ENCODE results near the gene PLXNA2.

Gene PLXNA2

DNA sequence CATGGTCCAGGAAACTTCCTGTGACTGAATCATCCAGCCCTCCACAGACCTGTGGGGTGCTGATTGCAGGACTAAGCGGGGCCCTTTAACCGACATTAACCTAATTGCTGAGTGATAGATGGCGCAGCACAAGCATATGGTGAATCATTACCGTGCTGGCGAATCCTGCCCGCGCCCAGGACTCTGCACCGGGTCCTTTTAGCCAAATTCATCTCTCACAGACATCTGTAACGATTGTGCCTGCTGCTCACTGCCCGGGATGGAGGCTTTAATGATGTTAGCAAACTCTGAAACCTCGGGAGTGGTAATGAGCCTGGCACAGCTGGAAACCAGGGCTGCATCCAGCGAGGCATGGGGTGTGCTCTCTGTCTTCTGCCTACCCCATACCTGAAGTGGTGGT is 185.9 kb downstream of the PLXNA2 start:
- H3K27ac ChIP-seq (ENCODE audit: low read depth, low read length), result no peak overlapping the region
- no peaks in the 10 kb centered on the region for H3K79me2 ChIP-seq (ENCODE audit: control insufficient read depth, insufficient read depth, low read length)
- H3K36me3 ChIP-seq (ENCODE audit: control insufficient read depth, insufficient read depth, low read length), result peaks cover 2% of the 10 kb centered on the region
- H4K5ac ChIP-seq (ENCODE audit: low read length), result no peak overlapping the region
- no peak overlapping the region for H3K4me3 ChIP-seq (ENCODE audit: low read length)
- WGBS (ENCODE audit: extremely low coverage, insufficient coverage, low lambda C conversion rate), result no CpG with 5 or more reads among the region's 12 CpGs
- no peaks in the 10 kb centered on the region for H3K79me1 ChIP-seq (ENCODE audit: low read length)
- H3K4me1 ChIP-seq (ENCODE audit: control insufficient read depth, low read depth, low read length), result peaks cover 21% of the 10 kb centered on the region
- H3K56ac ChIP-seq (ENCODE audit: low read length), result no peak overlapping the region
- no peak overlapping the region for H3K4ac ChIP-seq (ENCODE audit: low read depth, low read length)
- no peak overlapping the region for H3K23ac ChIP-seq (ENCODE audit: low read length)
- no peaks in the 10 kb centered on the region for H3K27me3 ChIP-seq (ENCODE audit: insufficient read depth, low read length, poor library complexity)
- no peak overlapping the region for H3K9ac ChIP-seq (ENCODE audit: low read length)
- no peak overlapping the region for H2BK5ac ChIP-seq (ENCODE audit: low read length)
- no peak overlapping the region for H2AK5ac ChIP-seq (ENCODE audit: low read length)
- DNase-seq, result no peak
- H2BK120ac ChIP-seq (ENCODE audit: low read depth, low read length), result no peak overlapping the region
- no peak overlapping the region for H4K8ac ChIP-seq (ENCODE audit: low read depth, low read length)
- no peak overlapping the region for H3K4me2 ChIP-seq (ENCODE audit: low read length)
- H2BK15ac ChIP-seq (replicated peaks; ENCODE audit: low read depth), result no peak overlapping the region
- H3K18ac ChIP-seq (ENCODE audit: low read length), result no peak overlapping the region

GRCh38 chr1:208057056-208057455 is 187.1 kb downstream of the PLXNA2 start:
- no peak overlapping the region for H2AK5ac ChIP-seq (ENCODE audit: low read length)
- peaks cover 3% of the 10 kb centered on the region for H3K36me3 ChIP-seq (ENCODE audit: control insufficient read depth, insufficient read depth, low read length)
- no peaks in the 10 kb centered on the region for H3K27me3 ChIP-seq (ENCODE audit: insufficient read depth, low read length, poor library complexity)
- no peak overlapping the region for H4K5ac ChIP-seq (ENCODE audit: low read length)
- no peak overlapping the region for H4K8ac ChIP-seq (ENCODE audit: low read depth, low read length)
- H3K18ac ChIP-seq (ENCODE audit: low read length), result no peak overlapping the region
- H3K79me1 ChIP-seq (ENCODE audit: low read length), result no peaks in the 10 kb centered on the region
- H2BK120ac ChIP-seq (ENCODE audit: low read depth, low read length), result no peak overlapping the region
- H3K79me2 ChIP-seq (ENCODE audit: control insufficient read depth, insufficient read depth, low read length), result no peaks in the 10 kb centered on the region
- H3K23ac ChIP-seq (ENCODE audit: low read length), result no peak overlapping the region
- DNase-seq, result no peak
- H3K27ac ChIP-seq (ENCODE audit: low read depth, low read length), result no peak overlapping the region
- peaks cover 21% of the 10 kb centered on the region for H3K4me1 ChIP-seq (ENCODE audit: control insufficient read depth, low read depth, low read length)
- H3K56ac ChIP-seq (ENCODE audit: low read length), result no peak overlapping the region
- WGBS (ENCODE audit: extremely low coverage, insufficient coverage, low lambda C conversion rate), result no CpG with 5 or more reads among the region's 2 CpGs
- no peak overlapping the region for H3K4ac ChIP-seq (ENCODE audit: low read depth, low read length)
- H3K4me2 ChIP-seq (ENCODE audit: low read length), result no peak overlapping the region
- H3K4me3 ChIP-seq (ENCODE audit: low read length), result no peak overlapping the region
- no peak overlapping the region for H3K9ac ChIP-seq (ENCODE audit: low read length)
- H2BK5ac ChIP-seq (ENCODE audit: low read length), result no peak overlapping the region
- no peak overlapping the region for H2BK15ac ChIP-seq (replicated peaks; ENCODE audit: low read depth)

GRCh38 chr1:208055535-208055934 is 188.6 kb downstream of the PLXNA2 start:
- Histone ChIP-seq H3K79me2 (ENCODE audit: control insufficient read depth, insufficient read depth, low read length) (no peaks in the 10 kb centered on the region), H3K4me1 (ENCODE audit: control insufficient read depth, low read depth, low read length) (peaks cover 17% of the 10 kb centered on the region), H2BK15ac (replicated peaks; ENCODE audit: low read depth) (no peak overlapping the region), H3K4ac (ENCODE audit: low read depth, low read length) (no peak overlapping the region), H4K8ac (ENCODE audit: low read depth, low read length) (no peak overlapping the region), H3K27ac (ENCODE audit: low read depth, low read length) (peak overlapping the region; percentile 51), H4K5ac (ENCODE audit: low read length) (no peak overlapping the region), H2BK120ac (ENCODE audit: low read depth, low read length) (no peak overlapping the region), H3K4me3 (ENCODE audit: low read length) (no peak overlapping the region), H3K18ac (ENCODE audit: low read length) (no peak overlapping the region), H3K36me3 (ENCODE audit: control insufficient read depth, insufficient read depth, low read length) (peaks cover 5% of the 10 kb centered on the region), H2AK5ac (ENCODE audit: low read length) (no peak overlapping the region), H2BK5ac (ENCODE audit: low read length) (no peak overlapping the region), H3K4me2 (ENCODE audit: low read length) (no peak overlapping the region), H3K9ac (ENCODE audit: low read length) (no peak overlapping the region), H3K27me3 (ENCODE audit: insufficient read depth, low read length, poor library complexity) (no peaks in the 10 kb centered on the region), H3K79me1 (ENCODE audit: low read length) (no peaks in the 10 kb centered on the region), H3K56ac (ENCODE audit: low read length) (no peak overlapping the region), H3K23ac (ENCODE audit: low read length) (no peak overlapping the region)
- no CpG with 5 or more reads among the region's 11 CpGs for WGBS (ENCODE audit: extremely low coverage, insufficient coverage, low lambda C conversion rate)
- no peak for DNase-seq

GRCh38 chr1:208054911-208055379 is 189.2 kb downstream of the PLXNA2 start:
- WGBS (ENCODE audit: extremely low coverage, insufficient coverage, low lambda C conversion rate), result no CpG with 5 or more reads among the region's 13 CpGs

GRCh38 chr1:208054485-208054884 is 189.7 kb downstream of the PLXNA2 start:
- no peak for DNase-seq

More at GRCh38 chr1:208054911-208055379, 189.2 kb downstream of the PLXNA2 start:
- H2BK120ac ChIP-seq (ENCODE audit: low read depth, low read length), result no peak overlapping the region
- H3K79me2 ChIP-seq (ENCODE audit: control insufficient read depth, insufficient read depth, low read length), result no peaks in the 10 kb centered on the region
- H3K56ac ChIP-seq (ENCODE audit: low read length), result peak overlapping the region; percentile 49
- H3K23ac ChIP-seq (ENCODE audit: low read length), result no peak overlapping the region
- H3K36me3 ChIP-seq (ENCODE audit: control insufficient read depth, insufficient read depth, low read length), result peaks cover 5% of the 10 kb centered on the region
- peak overlapping the region; percentile 28 for H2BK5ac ChIP-seq (ENCODE audit: low read length)
- H2BK15ac ChIP-seq (replicated peaks; ENCODE audit: low read depth), result no peak overlapping the region
- no peak overlapping the region for H3K4me3 ChIP-seq (ENCODE audit: low read length)
- H3K18ac ChIP-seq (ENCODE audit: low read length), result no peak overlapping the region
- no peak overlapping the region for H4K5ac ChIP-seq (ENCODE audit: low read length)
- peak; percentile 65 for DNase-seq
- no peak overlapping the region for H3K4ac ChIP-seq (ENCODE audit: low read depth, low read length)
- H3K79me1 ChIP-seq (ENCODE audit: low read length), result no peaks in the 10 kb centered on the region
- H2AK5ac ChIP-seq (ENCODE audit: low read length), result no peak overlapping the region
- peak overlapping the region; percentile 51 for H3K27ac ChIP-seq (ENCODE audit: low read depth, low read length)
- H3K4me2 ChIP-seq (ENCODE audit: low read length), result no peak overlapping the region
- H3K27me3 ChIP-seq (ENCODE audit: insufficient read depth, low read length, poor library complexity), result no peaks in the 10 kb centered on the region
- H3K9ac ChIP-seq (ENCODE audit: low read length), result peak overlapping the region; percentile 14
- no peak overlapping the region for H4K8ac ChIP-seq (ENCODE audit: low read depth, low read length)
- H3K4me1 ChIP-seq (ENCODE audit: control insufficient read depth, low read depth, low read length), result peaks cover 13% of the 10 kb centered on the region

DNA sequence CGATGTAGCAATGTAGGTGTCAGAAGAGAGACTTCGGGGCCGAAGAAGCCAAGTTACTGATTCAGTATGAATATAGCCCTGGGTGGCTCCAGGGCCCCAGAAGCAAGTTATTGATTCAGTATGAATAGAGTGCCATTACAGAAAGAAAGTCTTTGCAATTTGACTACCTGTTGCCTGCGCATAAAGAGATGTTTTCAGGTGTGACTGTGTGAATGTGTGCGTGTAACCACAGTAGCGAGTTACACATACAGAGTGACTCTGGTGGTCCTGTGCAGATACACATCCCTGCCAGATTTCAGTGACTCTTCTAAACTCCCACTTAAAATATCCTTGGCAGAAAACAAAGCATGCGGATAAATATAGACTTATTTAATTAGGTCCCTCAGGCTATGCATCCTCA is 190.5 kb downstream of the PLXNA2 start:
- H3K9ac ChIP-seq (ENCODE audit: low read length), result no peak overlapping the region
- H3K4me3 ChIP-seq (ENCODE audit: low read length), result no peak overlapping the region
- no peak overlapping the region for H3K4ac ChIP-seq (ENCODE audit: low read depth, low read length)
- H2BK15ac ChIP-seq (replicated peaks; ENCODE audit: low read depth), result no peak overlapping the region
- H4K5ac ChIP-seq (ENCODE audit: low read length), result no peak overlapping the region
- no peak overlapping the region for H3K18ac ChIP-seq (ENCODE audit: low read length)
- no CpG with 5 or more reads among the region's 7 CpGs for WGBS (ENCODE audit: extremely low coverage, insufficient coverage, low lambda C conversion rate)
- no peak overlapping the region for H3K56ac ChIP-seq (ENCODE audit: low read length)
- H3K4me1 ChIP-seq (ENCODE audit: control insufficient read depth, low read depth, low read length), result peaks cover 8% of the 10 kb centered on the region
- no peak overlapping the region for H4K8ac ChIP-seq (ENCODE audit: low read depth, low read length)
- H3K4me2 ChIP-seq (ENCODE audit: low read length), result no peak overlapping the region
- no peak overlapping the region for H3K27ac ChIP-seq (ENCODE audit: low read depth, low read length)
- H2AK5ac ChIP-seq (ENCODE audit: low read length), result no peak overlapping the region
- no peaks in the 10 kb centered on the region for H3K79me2 ChIP-seq (ENCODE audit: control insufficient read depth, insufficient read depth, low read length)
- no peak for DNase-seq
- no peaks in the 10 kb centered on the region for H3K79me1 ChIP-seq (ENCODE audit: low read length)
- peaks cover 5% of the 10 kb centered on the region for H3K36me3 ChIP-seq (ENCODE audit: control insufficient read depth, insufficient read depth, low read length)
- H3K27me3 ChIP-seq (ENCODE audit: insufficient read depth, low read length, poor library complexity), result no peaks in the 10 kb centered on the region
- H2BK5ac ChIP-seq (ENCODE audit: low read length), result no peak overlapping the region
- no peak overlapping the region for H3K23ac ChIP-seq (ENCODE audit: low read length)
- no peak overlapping the region for H2BK120ac ChIP-seq (ENCODE audit: low read depth, low read length)

More at GRCh38 chr1:208054485-208054884, 189.7 kb downstream of the PLXNA2 start:
- no peaks in the 10 kb centered on the region for H3K79me2 ChIP-seq (ENCODE audit: control insufficient read depth, insufficient read depth, low read length)
- H3K36me3 ChIP-seq (ENCODE audit: control insufficient read depth, insufficient read depth, low read length), result peaks cover 5% of the 10 kb centered on the region
- no peak overlapping the region for H4K8ac ChIP-seq (ENCODE audit: low read depth, low read length)
- peak overlapping the region; percentile 65 for H2BK5ac ChIP-seq (ENCODE audit: low read length)
- H3K4me1 ChIP-seq (ENCODE audit: control insufficient read depth, low read depth, low read length), result peaks cover 11% of the 10 kb centered on the region
- H2AK5ac ChIP-seq (ENCODE audit: low read length), result no peak overlapping the region
- H3K56ac ChIP-seq (ENCODE audit: low read length), result peak overlapping the region; percentile 51
- H3K9ac ChIP-seq (ENCODE audit: low read length), result peak overlapping the region; percentile 37
- H3K4me3 ChIP-seq (ENCODE audit: low read length), result no peak overlapping the region
- no peak overlapping the region for H3K4ac ChIP-seq (ENCODE audit: low read depth, low read length)
- H2BK120ac ChIP-seq (ENCODE audit: low read depth, low read length), result no peak overlapping the region
- H2BK15ac ChIP-seq (replicated peaks; ENCODE audit: low read depth), result no peak overlapping the region
- WGBS (ENCODE audit: extremely low coverage, insufficient coverage, low lambda C conversion rate), result no CpG with 5 or more reads among the region's 6 CpGs
- no peak overlapping the region for H3K4me2 ChIP-seq (ENCODE audit: low read length)
- peak overlapping the region; percentile 70 for H3K23ac ChIP-seq (ENCODE audit: low read length)
- H4K5ac ChIP-seq (ENCODE audit: low read length), result no peak overlapping the region
- H3K18ac ChIP-seq (ENCODE audit: low read length), result no peak overlapping the region
- H3K27me3 ChIP-seq (ENCODE audit: insufficient read depth, low read length, poor library complexity), result no peaks in the 10 kb centered on the region
- H3K27ac ChIP-seq (ENCODE audit: low read depth, low read length), result no peak overlapping the region
- no peaks in the 10 kb centered on the region for H3K79me1 ChIP-seq (ENCODE audit: low read length)

Measured in mesendoderm (in vitro differentiated cells).